NCI-H2081 (cell line): ENCODE data around the gene MTARC2.

Source experiments
- DNase-seq, 2 experiments: peaks; one replicate each; lab custom pipeline; 2025; lab: John Stamatoyannopoulos, UW

Gene MTARC2

GRCh38 chr1:220827445-220828178 lies 79.5 kb downstream of the MTARC2 start:
- DNase-seq: peak in 1 of 2 experiments; percentile 37

- DNase-seq: no peak
Measured at GRCh38 chr1:220828179-220828490, 80.0 kb downstream of the MTARC2 start.

- no peak for DNase-seq
Measured at GRCh38 chr1:220828950-220829586, 80.9 kb downstream of the MTARC2 start.

GRCh38 chr1:220833436-220833835 lies 85.3 kb downstream of the MTARC2 start:
- DNase-seq: no peak
